K562 (cell line): Measurements from ENCODE around the gene CDC42EP5. TPM values are rescaled to one million over a fixed set of nuclear protein-coding genes. Genes with fewer than 3 reads are reported as not detected.
A peak's percentile ranks its signal among the peaks of the same experiment; 100 is the strongest.

Source experiments
- CHCHD3 ChIP-seq: fragments of 250-450 bp; sonication (Bioruptor Pico); IDR thresholded peaks from 2 replicates; pipeline ENCODE4 v2.1.2; 2022; ENCODE audit warnings: mild to moderate bottlenecking
- DDX20 ChIP-seq: fragments of 450-650 bp; IDR thresholded peaks from 2 replicates; pipeline ENCODE4 v1.6.1; 2016; ENCODE audit warnings: missing genetic modification characterization, low read depth, mild to moderate bottlenecking, missing compliant biosample characterization, moderate library complexity
- ESRRA ChIP-seq: fragments of 450-650 bp; IDR thresholded peaks from 2 replicates; pipeline ENCODE4 v1.6.1; 2014; ENCODE audit warnings: low read depth, mild to moderate bottlenecking, moderate library complexity, borderline replicate concordance
- ETV6 ChIP-seq, 3 experiments: fragments of 150-350 bp in 1 of 3; sonication (generic) in 1 of 3; formaldehyde crosslinking in 1 of 3; IDR thresholded peaks; 2 replicates each; pipeline versions ENCODE4 v1.6.1 to v1.8.0; 2014 to 2022; ENCODE audit warnings: borderline replicate concordance in 2 of 3, low read depth in 2 of 3, antibody characterized with exemption in 1 of 3, low read length in 1 of 3, mild to moderate bottlenecking in 1 of 3, missing genetic modification reagents in 1 of 3
- FOXK2 ChIP-seq, 2 experiments: fragments of 450-650 bp; IDR thresholded peaks in 1 of 2; conservative IDR thresholded peaks in 1 of 2; 2 replicates each; pipeline ENCODE4 v1.6.1; 2016; ENCODE audit warnings: low read depth in 2 of 2, mild to moderate bottlenecking in 1 of 2
- HNRNPLL ChIP-seq: fragments of 200-400 bp; formaldehyde crosslinking; IDR thresholded peaks from 2 replicates; pipeline ENCODE4 v1.6.1; 2017; ENCODE audit warnings: low read length, low read depth, mild to moderate bottlenecking; ENCODE audit not compliant: poor library complexity, severe bottlenecking
- MBD2 ChIP-seq: sonication (generic); IDR thresholded peaks from 2 replicates; pipeline ENCODE4 v1.6.1; 2016; ENCODE audit warnings: low read depth, borderline replicate concordance
- MCM2 ChIP-seq: fragments of 450-650 bp; IDR thresholded peaks from 2 replicates; pipeline ENCODE4 v1.6.1; 2017; ENCODE audit warnings: low read depth, mild to moderate bottlenecking
- MLLT1 ChIP-seq, 2 experiments: fragments of 450-650 bp; IDR thresholded peaks; 2 replicates each; pipeline ENCODE4 v1.6.1; 2016
- NCOA1 ChIP-seq: fragments of 450-650 bp; IDR thresholded peaks from 2 replicates; pipeline ENCODE4 v1.6.1; 2016; ENCODE audit warnings: low read depth
- NFATC3 ChIP-seq: fragments of 450-650 bp; IDR thresholded peaks from 2 replicates; pipeline ENCODE4 v1.6.1; 2017; ENCODE audit warnings: mild to moderate bottlenecking
- NFIC ChIP-seq: fragments of 450-650 bp; IDR thresholded peaks from 2 replicates; pipeline ENCODE4 v1.6.1; 2017; ENCODE audit warnings: mild to moderate bottlenecking, inconsistent platforms
- RNF219 ChIP-seq: fragments of 250-450 bp; sonication (Bioruptor Pico); IDR thresholded peaks from 2 replicates; pipeline ENCODE4 v1.5.0; 2022; ENCODE audit warnings: mild to moderate bottlenecking
- SMAD2 ChIP-seq: fragments of 150-350 bp; IDR thresholded peaks from 2 replicates; pipeline ENCODE4 v1.6.1; 2014; ENCODE audit warnings: low read depth, mild to moderate bottlenecking, low read length
- TCF3 ChIP-seq: sonication (generic); formaldehyde crosslinking; IDR thresholded peaks from 2 replicates; pipeline ENCODE4 v1.4.0; 2020; ENCODE audit warnings: mild to moderate bottlenecking, missing genetic modification reagents
- TEAD1 ChIP-seq, 2 experiments: fragments of 450-650 bp in 1 of 2; sonication (generic) in 1 of 2; formaldehyde crosslinking; IDR thresholded peaks; 2 replicates each; pipeline versions ENCODE4 v1.4.0 to v1.8.0; 2020 to 2022; ENCODE audit warnings: mild to moderate bottlenecking in 2 of 2, missing genetic modification reagents in 1 of 2
- XRCC3 ChIP-seq: fragments of 450-650 bp; IDR thresholded peaks from 2 replicates; pipeline ENCODE4 v1.6.1; 2017; ENCODE audit warnings: mild to moderate bottlenecking, moderate library complexity
- ZNF165 ChIP-seq: fragments of 250-450 bp; sonication (Bioruptor Pico); IDR thresholded peaks from 2 replicates; pipeline ENCODE4 v1.4.0; 2020; ENCODE audit warnings: borderline replicate concordance
- ZNF197 ChIP-seq: fragments of 200-800 bp; sonication (Bioruptor generic); IDR thresholded peaks from 2 replicates; pipeline ENCODE4 v1.6.1; 2016; ENCODE audit warnings: low read depth, missing genetic modification characterization, missing compliant biosample characterization
- ZNF586 ChIP-seq: fragments of 450-650 bp; formaldehyde crosslinking; conservative IDR thresholded peaks from 2 replicates; pipeline ENCODE4 v1.4.0; 2020; ENCODE audit warnings: mild to moderate bottlenecking, moderate library complexity
- polyA plus RNA-seq, 8 experiments: library from polyadenylated mRNA; depleted of rRNA in 4 of 8; stranded (reverse) in 5 of 8; unstranded in 3 of 8; fragments of >200 nt; fragmentation: Nextera tagmentation in 2 of 8; fragmentation: Illumina TruSeq in 1 of 8; extraction: Ambion mirVana in 2 of 8; extraction: Trizol in 1 of 8; gene quantifications; 2 replicates each; pipeline versions ENCODE4 v1.2.1 to v1.2.3, GENCODE V29; 2011 to 2014; ENCODE audit warnings: inconsistent platforms in 1 of 8, missing spikeins in 1 of 8
- total RNA-seq, 7 experiments: library from RNA; depleted of rRNA in 6 of 7; stranded (reverse); fragments of >200 nt in 6 of 7; fragmentation: Illumina TruSeq in 2 of 7; extraction: Trizol in 2 of 7; gene quantifications; 2 replicates each; pipeline versions ENCODE4 v1.2.1 to v1.2.3, GENCODE V29; 2011 to 2021; ENCODE audit warnings: low replicate concordance in 1 of 7
- TF ChIP-seq, protein P1 (sequence below): fragments of 450-650 bp; IDR thresholded peaks from 2 replicates; pipeline ENCODE4 v1.6.1; 2016; ENCODE audit warnings: mild to moderate bottlenecking
- TF ChIP-seq, protein P2 (sequence below): fragments of 450-650 bp; IDR thresholded peaks from 2 replicates; pipeline ENCODE4 v1.6.1; 2016

Gene CDC42EP5
- total and polyA plus RNA-seq, 9 of the 15 experiments (the other 6 are each of a cell fraction or from before 2014, with no cell fraction given), result 0.15 to 0.38 TPM; not detected in 7

DNA sequence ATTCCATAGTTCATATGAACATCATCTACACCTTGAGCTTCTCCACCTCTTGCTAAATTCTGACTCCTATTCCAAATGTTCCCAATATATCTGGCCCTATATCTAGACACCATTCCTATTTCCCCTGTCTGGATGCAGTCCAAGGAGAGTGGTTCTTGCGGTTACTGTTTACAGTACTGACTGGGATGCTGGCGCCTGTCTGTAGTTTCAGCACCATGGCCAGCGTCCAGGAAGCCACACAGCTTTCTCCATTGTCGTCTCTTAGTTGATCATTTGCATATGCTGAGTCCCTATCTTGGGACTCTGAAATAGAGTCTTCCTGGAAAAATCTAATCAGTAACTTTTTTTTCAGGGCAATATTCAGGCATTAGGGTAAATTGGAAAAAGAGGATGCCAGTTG is 44.4 kb upstream of the CDC42EP5 start (continued):
- no peak for TF ChIP-seq NFATC3
- TF ChIP-seq, protein P1, sequence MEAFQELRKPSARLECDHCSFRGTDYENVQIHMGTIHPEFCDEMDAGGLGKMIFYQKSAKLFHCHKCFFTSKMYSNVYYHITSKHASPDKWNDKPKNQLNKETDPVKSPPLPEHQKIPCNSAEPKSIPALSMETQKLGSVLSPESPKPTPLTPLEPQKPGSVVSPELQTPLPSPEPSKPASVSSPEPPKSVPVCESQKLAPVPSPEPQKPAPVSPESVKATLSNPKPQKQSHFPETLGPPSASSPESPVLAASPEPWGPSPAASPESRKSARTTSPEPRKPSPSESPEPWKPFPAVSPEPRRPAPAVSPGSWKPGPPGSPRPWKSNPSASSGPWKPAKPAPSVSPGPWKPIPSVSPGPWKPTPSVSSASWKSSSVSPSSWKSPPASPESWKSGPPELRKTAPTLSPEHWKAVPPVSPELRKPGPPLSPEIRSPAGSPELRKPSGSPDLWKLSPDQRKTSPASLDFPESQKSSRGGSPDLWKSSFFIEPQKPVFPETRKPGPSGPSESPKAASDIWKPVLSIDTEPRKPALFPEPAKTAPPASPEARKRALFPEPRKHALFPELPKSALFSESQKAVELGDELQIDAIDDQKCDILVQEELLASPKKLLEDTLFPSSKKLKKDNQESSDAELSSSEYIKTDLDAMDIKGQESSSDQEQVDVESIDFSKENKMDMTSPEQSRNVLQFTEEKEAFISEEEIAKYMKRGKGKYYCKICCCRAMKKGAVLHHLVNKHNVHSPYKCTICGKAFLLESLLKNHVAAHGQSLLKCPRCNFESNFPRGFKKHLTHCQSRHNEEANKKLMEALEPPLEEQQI, result peak; percentile 53; the same call in 1 of the 2 replicates
- no peak for TF ChIP-seq HNRNPLL
- TF ChIP-seq MLLT1 (IDR thresholded peaks at IDR 0.05), result peak in 1 of 2 experiments; percentile 77; a peak in 2 of 4 replicates
- TF ChIP-seq TEAD1 (CRISPR knock-in tag; IDR thresholded peaks at IDR 0.05), result peak in 1 of 2 experiments; percentile 58; a peak in 1 of 4 replicates
- TF ChIP-seq DDX20, result 0 out of 2 replicates have a peak, but pooled peaks have one; percentile 31
- TF ChIP-seq RNF219 (CRISPR knock-in tag), result no peak
- peak; percentile 75 for TF ChIP-seq NFIC
- TF ChIP-seq ZNF197 (CRISPR knock-in tag), result peak; percentile 65; the same call in 1 of the 2 replicates
- TF ChIP-seq ESRRA, result peak; percentile 68; the same call in 1 of the 2 replicates
- no peak for TF ChIP-seq ZNF165 (CRISPR knock-in tag)
- TF ChIP-seq ETV6 (IDR thresholded peaks at IDR 0.05; ENCODE audit: borderline replicate concordance in 1 of 2, low read depth in 2 of 2, low read length in 1 of 2), result no peak
- no peak for TF ChIP-seq ETV6 (CRISPR knock-in tag; IDR thresholded peaks at IDR 0.05; ENCODE audit: borderline replicate concordance)
- TF ChIP-seq, protein P2, sequence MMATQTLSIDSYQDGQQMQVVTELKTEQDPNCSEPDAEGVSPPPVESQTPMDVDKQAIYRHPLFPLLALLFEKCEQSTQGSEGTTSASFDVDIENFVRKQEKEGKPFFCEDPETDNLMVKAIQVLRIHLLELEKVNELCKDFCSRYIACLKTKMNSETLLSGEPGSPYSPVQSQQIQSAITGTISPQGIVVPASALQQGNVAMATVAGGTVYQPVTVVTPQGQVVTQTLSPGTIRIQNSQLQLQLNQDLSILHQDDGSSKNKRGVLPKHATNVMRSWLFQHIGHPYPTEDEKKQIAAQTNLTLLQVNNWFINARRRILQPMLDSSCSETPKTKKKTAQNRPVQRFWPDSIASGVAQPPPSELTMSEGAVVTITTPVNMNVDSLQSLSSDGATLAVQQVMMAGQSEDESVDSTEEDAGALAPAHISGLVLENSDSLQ, result no peak
- TF ChIP-seq MBD2, result no peak
- TF ChIP-seq SMAD2, result no peak
- TF ChIP-seq XRCC3, result no peak
- peak; percentile 24 to 34; a peak in 1 of 4 replicates for TF ChIP-seq FOXK2 (conservative IDR thresholded peaks at IDR 0.05 in 1 of 2, IDR thresholded peaks at IDR 0.05 in 1 of 2; ENCODE audit: low read depth in 2 of 2)
- TF ChIP-seq TCF3 (CRISPR knock-in tag), result 0 out of 2 replicates have a peak, but pooled peaks have one; percentile 21
- TF ChIP-seq MCM2, result no peak
- no peak for TF ChIP-seq ZNF586 (CRISPR knock-in tag)
- TF ChIP-seq NCOA1, result peak; percentile 44; the same call in 1 of the 2 replicates
- no peak for TF ChIP-seq CHCHD3
